ENCODE measurements around the gene CFAP410.

CFAP410 gene

DNA sequence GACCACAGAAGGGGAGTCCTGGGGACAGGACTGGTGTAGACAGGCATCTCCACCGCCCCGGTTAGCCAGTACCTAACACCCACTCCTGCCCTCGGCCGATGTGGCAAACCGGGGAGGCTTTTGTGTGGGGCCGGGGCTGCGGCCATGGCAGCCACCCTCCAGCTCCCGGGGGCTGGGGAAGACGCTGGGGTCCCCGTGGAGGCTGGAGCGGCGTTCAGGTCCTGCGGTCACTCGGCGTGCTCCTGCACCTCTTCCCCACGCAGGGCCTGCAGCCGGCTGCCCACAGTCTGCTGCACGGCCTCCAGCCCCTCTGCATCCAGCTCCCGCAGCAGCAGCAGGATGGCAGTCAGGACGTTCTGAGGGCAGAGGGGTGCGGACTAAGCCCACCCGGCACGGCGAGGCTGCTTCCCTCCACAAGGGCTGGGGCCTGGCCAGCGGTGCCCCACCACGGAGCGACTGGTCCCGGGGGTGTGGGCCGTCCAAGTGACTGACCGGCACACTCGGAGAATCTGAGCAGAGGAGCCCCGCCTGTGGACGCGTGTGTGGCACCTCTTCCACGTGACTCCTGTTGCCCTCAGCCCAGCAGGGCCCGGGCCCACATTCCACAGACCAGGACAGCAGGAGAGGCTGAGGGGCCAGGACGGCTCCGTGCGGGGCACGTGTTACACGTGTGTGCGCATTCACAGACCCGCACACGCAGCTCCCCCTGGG, 9.1 kb downstream of the CFAP410 start:
- no peak for DNase-seq

DNA sequence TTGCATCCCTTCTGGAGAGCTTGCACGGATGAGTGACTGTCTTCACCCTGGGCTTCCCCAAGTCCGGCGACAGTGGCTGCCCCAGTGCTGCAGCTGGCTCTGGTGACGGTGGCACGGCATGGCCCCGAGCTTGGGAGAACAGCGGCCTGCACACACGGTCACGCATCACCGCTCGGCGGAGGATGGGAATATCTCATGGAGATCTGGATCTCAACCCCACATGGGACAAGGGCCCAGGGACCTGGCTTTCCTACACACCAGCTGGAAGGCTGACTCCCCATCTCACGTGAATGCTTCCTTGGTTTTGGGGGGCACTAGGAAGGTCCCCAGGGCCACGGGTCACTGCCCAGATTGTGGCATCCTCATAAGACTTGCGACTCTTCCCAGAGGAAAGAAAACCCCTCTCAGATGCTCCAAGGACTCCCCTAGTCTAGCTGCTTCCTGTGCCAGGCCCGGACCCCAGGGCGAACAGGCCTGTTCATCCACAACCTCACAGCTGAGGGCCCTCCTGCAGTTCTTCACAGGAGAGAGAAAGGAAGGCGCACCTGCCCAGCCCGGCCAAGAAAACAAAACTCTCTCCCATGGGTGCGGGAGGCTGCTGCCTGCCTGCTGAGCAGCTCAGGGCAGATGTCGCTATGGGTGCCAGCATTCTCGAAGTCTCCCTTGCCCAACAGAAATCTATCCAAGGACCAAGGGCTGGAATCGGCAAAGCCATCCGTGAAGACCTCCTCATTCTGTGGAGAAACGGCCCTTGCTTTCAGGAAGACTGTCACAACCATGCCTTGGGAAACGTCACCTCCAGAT, 9.9 kb downstream of the CFAP410 start:
- no peak for DNase-seq

DNA sequence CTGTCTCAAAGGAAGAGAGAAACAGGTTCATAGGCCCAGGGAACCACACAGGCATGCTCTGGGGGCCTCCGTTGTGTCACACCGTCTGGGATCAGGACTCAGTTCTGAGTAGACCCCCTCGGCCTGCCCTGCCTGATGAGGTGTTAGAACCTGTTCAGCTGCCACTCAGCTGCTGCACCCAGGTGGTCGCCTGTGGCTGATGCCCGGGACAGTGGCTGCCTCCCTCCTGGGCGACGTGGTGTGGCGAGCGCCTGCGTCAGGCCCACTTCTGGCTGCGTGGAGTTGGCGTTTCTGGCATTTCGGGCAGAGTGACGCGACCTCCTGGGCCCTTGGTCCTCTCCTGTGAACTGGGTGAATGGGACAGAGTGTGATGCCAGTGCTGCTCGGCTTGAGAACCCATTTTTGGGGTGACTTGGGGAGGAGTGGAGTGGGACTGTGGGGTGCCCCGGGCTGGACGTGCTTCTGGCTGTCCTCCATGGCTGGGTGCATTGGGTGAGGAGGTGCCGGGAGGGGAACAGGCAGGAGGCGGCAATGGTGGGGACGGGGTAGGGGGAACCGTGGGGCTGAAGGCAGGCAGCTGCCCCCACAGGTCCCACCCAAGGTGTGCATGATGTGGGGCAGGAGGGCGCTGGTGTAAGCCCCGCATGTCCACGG, 10.8 kb downstream of the CFAP410 start:
- DNase-seq = no peak

DNA sequence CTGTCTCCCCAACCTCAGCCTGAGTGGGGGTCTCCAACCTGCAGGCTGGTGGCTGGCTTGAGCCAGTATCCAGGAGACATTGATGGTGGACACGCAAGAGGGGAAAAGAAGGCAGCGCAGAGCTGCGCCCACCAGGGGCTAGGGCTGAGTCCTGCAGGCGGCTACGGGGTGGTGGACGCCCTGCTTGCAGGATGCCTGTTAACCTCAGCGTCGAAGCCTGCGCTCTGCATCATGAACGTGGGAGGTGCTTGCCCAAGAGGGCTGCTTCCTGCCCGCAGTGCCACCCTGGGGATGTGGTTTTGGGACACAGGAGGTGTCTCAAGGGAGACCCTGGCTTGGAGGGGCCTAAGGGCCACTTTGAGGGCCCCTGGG, 11.6 kb downstream of the CFAP410 start:
- no peak for DNase-seq

DNA sequence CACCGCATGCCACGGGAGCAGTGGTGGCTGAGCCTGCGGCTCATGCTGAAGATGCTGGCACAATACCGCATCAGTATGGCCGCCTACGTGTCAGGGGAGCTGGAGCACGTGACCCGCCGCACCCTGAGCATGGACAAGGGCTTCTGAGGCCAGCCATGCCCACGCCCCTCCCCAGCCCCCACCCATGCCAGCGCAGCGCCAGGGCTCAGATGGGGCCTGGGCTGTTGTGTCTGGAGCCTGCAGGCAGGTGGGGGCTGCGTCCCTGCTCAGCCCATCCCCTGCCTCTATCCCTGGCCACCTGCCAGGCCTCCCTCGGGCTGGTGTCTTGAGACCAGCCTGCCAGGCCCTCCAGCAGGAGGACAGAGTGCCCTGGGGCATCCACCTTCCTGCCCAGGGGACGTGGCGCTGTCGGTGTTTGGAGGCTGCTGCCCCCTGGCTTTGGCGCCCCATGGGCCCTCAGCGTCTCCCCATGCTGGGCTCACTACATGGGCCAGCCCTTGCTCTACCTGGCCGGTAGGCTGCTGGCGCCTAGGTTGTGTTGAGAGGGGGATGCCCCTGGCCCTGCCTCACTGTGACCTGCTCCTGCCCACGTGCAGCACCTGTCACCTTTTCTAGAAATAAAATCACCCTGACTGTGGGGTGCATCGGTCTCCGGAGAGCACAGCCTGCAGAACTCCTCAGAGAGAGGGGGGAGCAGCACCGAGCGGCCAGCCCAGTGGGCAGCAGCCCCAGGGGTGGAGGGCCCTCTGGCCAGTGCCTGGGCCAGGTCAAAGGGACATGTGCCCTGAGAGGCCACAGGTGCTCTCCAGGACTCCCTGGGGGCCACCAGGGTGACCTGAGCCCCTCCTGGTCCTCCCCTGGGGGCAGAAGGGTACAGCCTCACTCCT, 12.2 kb downstream of the CFAP410 start:
- DNase-seq = no peak

DNA sequence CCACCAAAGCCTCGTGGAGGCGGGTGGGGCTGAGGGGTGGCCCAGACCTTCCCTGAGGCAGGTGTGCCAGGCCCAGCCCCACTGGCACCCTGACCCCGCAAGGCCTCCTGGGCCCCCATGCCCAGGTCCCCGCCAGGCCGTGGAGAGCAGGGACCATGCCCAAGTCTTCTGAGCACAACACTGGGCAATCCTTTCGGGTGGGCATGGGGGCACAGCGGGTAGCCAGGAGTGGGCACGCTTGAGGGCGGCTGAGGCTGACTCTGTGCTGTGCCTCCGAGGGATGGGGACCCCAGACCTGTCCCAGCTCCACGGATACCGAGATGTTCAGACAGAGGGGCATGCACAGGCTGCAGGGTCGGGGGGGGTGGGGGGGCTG, 12.9 kb downstream of the CFAP410 start:
- no peak for DNase-seq

GRCh38 chr21:44325386-44326271, 13.6 kb downstream of the CFAP410 start:
- no peak for DNase-seq

GRCh38 chr21:44324854-44325107, 14.4 kb downstream of the CFAP410 start:
- no peak for DNase-seq

DNA sequence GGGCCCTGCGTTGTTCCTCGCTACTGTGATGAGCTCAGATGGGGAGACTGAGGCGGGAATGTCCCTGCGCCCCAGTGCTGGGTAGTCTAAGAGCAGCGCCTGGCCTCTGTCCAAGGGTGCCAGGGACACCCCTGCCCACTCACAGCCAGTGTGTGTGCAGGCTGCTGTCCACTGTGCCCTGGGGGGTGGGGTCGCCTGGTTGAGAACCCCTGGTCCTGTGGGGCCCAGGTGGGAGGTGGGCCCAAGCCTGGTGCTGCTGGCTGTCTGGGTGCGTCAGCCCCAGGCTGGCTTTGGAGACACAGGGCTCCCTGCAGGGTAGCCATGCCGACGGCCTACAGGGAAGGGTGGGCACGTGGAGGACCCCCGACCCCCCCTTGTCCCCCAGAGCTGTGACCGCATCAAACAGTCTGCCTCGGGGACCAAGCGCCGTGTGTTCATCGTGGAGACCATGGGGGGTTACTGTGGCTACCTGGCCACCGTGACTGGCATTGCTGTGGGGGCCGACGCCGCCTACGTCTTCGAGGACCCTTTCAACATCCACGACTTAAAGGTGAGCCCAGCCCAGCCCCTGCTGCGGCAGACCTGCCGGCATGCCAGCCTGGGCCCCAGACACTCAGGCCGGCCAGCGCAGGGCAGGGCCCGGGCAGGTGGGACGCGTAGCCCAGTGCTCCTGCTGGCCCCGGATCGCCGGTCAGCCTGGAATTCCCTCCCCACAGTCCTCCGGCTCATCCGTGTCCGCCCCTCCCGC, 14.9 kb downstream of the CFAP410 start:
- DNase-seq = no peak

- no peak for DNase-seq
These were observed 15.6 kb downstream of the CFAP410 start for GRCh38 chr21:44323591-44323990.

DNA sequence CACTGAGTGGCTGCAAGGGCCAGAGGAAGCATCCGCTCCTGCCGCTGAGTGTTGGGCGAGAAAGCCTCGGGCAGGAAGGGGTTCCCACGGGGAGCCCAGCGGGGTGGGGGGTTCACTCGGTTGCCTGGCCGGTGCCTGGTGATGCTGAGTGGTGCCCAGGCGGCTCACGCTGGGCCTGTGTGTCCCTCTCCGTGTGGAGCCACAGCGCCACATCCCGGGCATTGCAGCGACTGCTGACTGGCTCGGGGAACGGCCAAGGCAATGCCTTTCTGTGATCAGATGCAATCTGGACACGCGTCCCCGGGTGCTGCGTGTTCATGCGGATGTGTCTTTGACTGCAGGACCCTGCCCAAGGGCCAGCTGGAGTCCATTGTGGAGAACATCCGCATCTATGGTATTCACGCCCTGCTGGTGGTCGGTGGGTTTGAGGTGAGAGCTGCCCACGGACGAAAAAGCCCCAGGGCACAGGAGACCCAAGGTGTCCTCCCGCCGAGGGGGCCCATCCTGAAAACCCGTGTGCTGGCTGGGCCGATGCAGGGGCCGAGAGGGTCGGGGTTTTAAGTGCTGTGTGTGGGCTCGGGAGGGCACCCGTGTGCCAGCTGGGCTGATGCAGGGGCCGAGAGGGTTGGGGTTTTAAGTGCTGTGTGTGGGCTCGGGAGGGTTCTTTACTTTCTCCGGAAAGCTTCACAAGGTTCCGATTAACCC, 16.4 kb downstream of the CFAP410 start:
- no peak for DNase-seq

DNA sequence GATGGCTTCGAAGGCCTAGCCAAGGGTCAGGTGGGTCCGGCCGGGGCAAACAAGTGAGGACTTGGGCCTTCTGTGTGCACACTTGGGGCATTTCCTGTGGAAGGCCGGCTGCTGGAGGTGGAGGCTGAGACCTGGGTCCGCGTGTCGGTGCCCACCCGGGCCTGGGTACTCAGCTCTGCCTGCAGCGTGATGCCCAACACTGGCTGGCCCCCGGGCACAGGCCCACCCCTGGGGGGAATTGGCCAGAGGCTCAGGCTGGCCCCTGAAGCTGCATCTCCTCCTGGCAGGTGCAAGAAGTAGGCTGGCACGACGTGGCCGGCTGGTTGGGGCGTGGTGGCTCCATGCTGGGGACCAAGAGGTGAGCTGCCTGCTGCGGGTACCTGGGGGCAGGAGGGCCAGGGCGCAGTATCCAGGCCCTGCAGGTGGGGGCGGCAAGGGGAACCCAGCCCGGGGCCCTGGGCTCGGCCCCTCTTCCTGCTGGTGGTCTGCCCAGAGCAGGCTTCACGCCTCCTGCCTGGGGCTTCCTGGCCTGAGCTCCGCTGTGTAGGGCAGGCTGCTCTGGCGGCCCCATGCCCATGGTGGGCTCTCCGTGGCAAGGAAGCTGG, 17.2 kb downstream of the CFAP410 start:
- no peak for DNase-seq

DNA sequence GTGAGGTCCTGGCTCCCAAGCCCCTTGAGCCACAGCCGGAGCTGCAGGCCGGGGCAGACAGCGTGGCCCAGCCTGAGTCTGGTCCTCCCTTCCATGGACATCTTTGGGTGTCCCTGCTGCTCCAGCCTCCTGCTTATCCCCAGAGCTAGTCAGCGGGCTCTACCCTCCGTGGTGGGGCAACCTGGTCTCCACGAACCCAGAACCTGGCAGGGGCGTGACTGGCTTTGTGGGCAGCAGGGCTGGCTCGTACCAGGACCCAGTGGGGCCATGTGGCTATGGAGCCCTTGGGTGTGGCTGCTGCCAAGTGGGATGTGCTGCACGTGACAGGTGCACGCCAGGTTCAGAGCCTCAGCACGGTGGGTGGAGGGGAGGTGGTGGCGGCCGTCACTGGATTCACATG, 18.3 kb downstream of the CFAP410 start:
- DNase-seq = no peak

DNA sequence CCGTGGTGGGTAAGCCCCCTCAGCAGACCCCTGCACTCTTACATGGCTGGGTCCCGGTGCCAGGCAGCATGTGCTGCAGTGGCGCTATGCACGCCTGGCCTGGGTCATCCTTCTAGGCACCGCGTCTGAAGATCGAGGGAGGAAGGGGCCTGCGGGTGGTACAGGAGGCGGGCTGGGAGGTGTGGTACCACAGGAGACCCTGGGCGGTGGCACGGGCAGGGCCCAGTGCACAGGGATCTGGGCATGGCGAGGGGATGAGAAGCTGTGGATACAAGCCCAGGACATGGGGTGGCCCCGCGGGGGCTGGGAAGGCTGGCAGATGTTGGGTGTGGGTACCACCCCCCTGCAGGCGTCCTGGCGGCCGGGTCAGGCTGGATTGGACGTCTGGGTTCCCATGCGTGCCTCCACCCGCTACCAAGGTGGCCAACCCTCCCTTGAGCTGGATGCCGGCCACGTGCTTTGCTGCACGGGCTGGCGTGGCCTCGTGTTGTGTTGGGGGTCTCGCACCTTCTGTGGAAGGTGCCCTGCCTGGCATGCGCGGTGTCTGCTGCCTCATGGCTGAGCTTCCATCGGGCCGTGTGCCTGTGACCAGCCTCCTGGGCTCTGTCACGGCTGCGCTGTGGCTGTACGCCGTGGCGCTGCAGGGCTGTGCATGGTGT, 19.7 kb downstream of the CFAP410 start:
- no peak for DNase-seq

GRCh38 chr21:44318489-44319285, 20.5 kb downstream of the CFAP410 start:
- DNase-seq = no peak

GRCh38 chr21:44317871-44318270, 21.3 kb downstream of the CFAP410 start:
- DNase-seq = no peak

DNA sequence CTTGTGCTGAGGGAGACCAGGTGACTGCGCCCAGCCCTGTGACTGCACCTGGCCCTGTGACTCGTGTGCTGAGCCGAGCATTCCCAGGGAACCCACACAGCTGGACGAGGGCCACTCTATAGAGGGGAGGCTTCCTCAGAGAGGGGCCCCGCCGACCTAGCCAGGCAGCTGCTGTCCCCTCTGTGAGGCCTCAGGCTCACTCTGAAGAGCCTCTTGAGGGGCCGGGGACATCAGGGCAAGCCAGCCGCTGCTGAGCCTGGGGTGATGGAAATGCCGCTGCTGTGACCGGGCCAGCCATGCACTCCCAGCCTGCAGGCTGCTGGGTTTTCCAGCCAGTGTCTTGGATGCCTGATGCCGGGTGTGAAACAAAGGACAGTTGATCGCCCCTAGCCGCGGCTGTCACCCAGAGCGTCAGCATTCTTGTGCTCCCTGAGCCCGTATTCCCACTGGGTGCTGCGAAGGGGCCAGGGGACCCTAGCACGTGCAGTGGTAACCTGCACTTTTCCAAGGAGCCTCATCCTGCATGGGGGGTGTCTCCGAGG, 21.9 kb downstream of the CFAP410 start:
- DNase-seq = no peak

GRCh38 chr21:44316277-44316900, 22.8 kb downstream of the CFAP410 start:
- no peak for DNase-seq
